Fibroblast of upper back skin (primary cell): ENCODE measurements around the gene TMEM182.

ENCODE experiments used
- DNase-seq: peaks from one replicate; pipeline ENCODE4 v3.0.0-alpha.2; 2013

TMEM182 gene

GRCh38 chr2:102768892-102769291 is 7.1 kb downstream of the TMEM182 start:
- DNase-seq, result no peak

GRCh38 chr2:102770506-102770905 is 8.7 kb downstream of the TMEM182 start:
- DNase-seq, result peak; percentile 55

GRCh38 chr2:102771114-102771513 is 9.3 kb downstream of the TMEM182 start:
- DNase-seq, result peak; percentile 33

GRCh38 chr2:102772659-102773058 is 10.8 kb downstream of the TMEM182 start:
- no peak for DNase-seq

GRCh38 chr2:102773149-102773705 is 11.4 kb downstream of the TMEM182 start:
- no peak for DNase-seq

GRCh38 chr2:102778260-102778659 is 16.4 kb downstream of the TMEM182 start:
- no peak for DNase-seq

- no peak for DNase-seq
Measured at GRCh38 chr2:102780467-102780866, 18.6 kb downstream of the TMEM182 start.

GRCh38 chr2:102782187-102782586 is 20.4 kb downstream of the TMEM182 start:
- DNase-seq, result no peak

GRCh38 chr2:102782933-102783332 is 21.1 kb downstream of the TMEM182 start:
- DNase-seq, result no peak

- DNase-seq, result no peak
Measured at GRCh38 chr2:102783506-102784183, 21.8 kb downstream of the TMEM182 start.

GRCh38 chr2:102784940-102785339 is 23.1 kb downstream of the TMEM182 start:
- no peak for DNase-seq

- DNase-seq, result no peak
Measured at GRCh38 chr2:102788216-102788884, 26.5 kb downstream of the TMEM182 start.

GRCh38 chr2:102788885-102789260 is 27.0 kb downstream of the TMEM182 start:
- no peak for DNase-seq

GRCh38 chr2:102789349-102790090 is 27.7 kb downstream of the TMEM182 start:
- no peak for DNase-seq

GRCh38 chr2:102790091-102790455 is 28.2 kb downstream of the TMEM182 start:
- DNase-seq, result no peak

- DNase-seq, result no peak
Measured at GRCh38 chr2:102792568-102793208, 30.9 kb downstream of the TMEM182 start.

- no peak for DNase-seq
Measured at GRCh38 chr2:102795641-102796040, 33.8 kb downstream of the TMEM182 start.

GRCh38 chr2:102796337-102796736 is 34.5 kb downstream of the TMEM182 start:
- DNase-seq, result no peak

GRCh38 chr2:102797486-102797885 is 35.7 kb downstream of the TMEM182 start:
- no peak for DNase-seq

GRCh38 chr2:102798181-102798580 is 36.4 kb downstream of the TMEM182 start:
- DNase-seq, result no peak

GRCh38 chr2:102801098-102801718 is 39.4 kb downstream of the TMEM182 start:
- no peak for DNase-seq

GRCh38 chr2:102801858-102802699 is 40.2 kb downstream of the TMEM182 start:
- no peak for DNase-seq
